MM.1S (cell line): ENCODE results near the gene PPP1R16B.
A peak's percentile ranks its signal among the peaks of the same experiment; 100 is the strongest.

ENCODE experiments used
- DNase-seq: peaks from one replicate; pipeline ENCODE4 v3.0.0-alpha.2; 2015
- H2AFZ ChIP-seq: fragments of 300-600 bp; sonication (generic); 2 replicates; pipeline ENCODE4 v1.6.0; 2016; ENCODE audit warnings: antibody characterized with exemption, low read length
- H3F3A ChIP-seq: fragments of 300-600 bp; sonication (generic); 2 replicates; pipeline ENCODE4 v1.6.1; 2016; ENCODE audit warnings: mild to moderate bottlenecking, antibody characterized with exemption, low read length, moderate library complexity, mixed read lengths; ENCODE audit not compliant: insufficient read depth
- H3K27ac ChIP-seq: fragments of 300-600 bp; sonication (generic); 2 replicates; pipeline ENCODE4 v1.5.1; 2016; ENCODE audit warnings: mild to moderate bottlenecking, low read length
- H3K27me3 ChIP-seq: fragments of 300-600 bp; sonication (generic); replicated peaks from 2 replicates; pipeline ENCODE4 v1.6.0; 2016; ENCODE audit warnings: low read length; ENCODE audit not compliant: insufficient read depth
- H3K36me3 ChIP-seq: fragments of 300-600 bp; sonication (generic); replicated peaks from 2 replicates; pipeline ENCODE4 v1.6.1; 2016; ENCODE audit warnings: mild to moderate bottlenecking, low read length, mixed read lengths; ENCODE audit not compliant: insufficient read depth
- H3K4me1 ChIP-seq: fragments of 300-600 bp; sonication (generic); 2 replicates; pipeline ENCODE4 v1.6.1; 2016; ENCODE audit warnings: low read length, mixed read lengths
- H3K4me2 ChIP-seq: fragments of 300-600 bp; sonication (generic); 2 replicates; pipeline ENCODE4 v1.6.0; 2016; ENCODE audit warnings: low read depth, low read length
- H3K4me3 ChIP-seq: fragments of 300-600 bp; sonication (generic); 2 replicates; pipeline ENCODE4 v1.5.1; 2016; ENCODE audit warnings: low read length, mixed read lengths
- H3K79me2 ChIP-seq: fragments of 300-600 bp; sonication (generic); 2 replicates; pipeline ENCODE4 v1.6.1; 2016; ENCODE audit warnings: mixed run types, low read length, mixed read lengths
- H3K9ac ChIP-seq: fragments of 300-600 bp; sonication (generic); 2 replicates; pipeline ENCODE4 v1.6.1; 2016; ENCODE audit warnings: low read length, mixed read lengths
- H3K9me2 ChIP-seq: fragments of 300-600 bp; sonication (generic); replicated peaks from 2 replicates; pipeline ENCODE4 v1.6.1; 2016; ENCODE audit warnings: mild to moderate bottlenecking, low read length, mixed read lengths; ENCODE audit not compliant: insufficient read depth
- H3K9me3 ChIP-seq: fragments of 300-600 bp; sonication (generic); replicated peaks from 2 replicates; pipeline ENCODE4 v1.6.1; 2016; ENCODE audit warnings: mild to moderate bottlenecking, low read length, mixed read lengths; ENCODE audit not compliant: insufficient read depth
- H4K20me1 ChIP-seq: fragments of 300-600 bp; sonication (generic); 2 replicates; pipeline ENCODE4 v1.6.1; 2016; ENCODE audit warnings: mild to moderate bottlenecking, low read length, moderate library complexity, mixed read lengths; ENCODE audit not compliant: insufficient read depth
- EZH2 ChIP-seq: fragments of 300-600 bp; sonication (generic); optimal IDR thresholded peaks from 2 replicates; pipeline ENCODE3; 2017; ENCODE audit warnings: low read depth, mild to moderate bottlenecking, antibody characterized with exemption, low read length, mixed read lengths
- EZH2phosphoT487 ChIP-seq: fragments of 300-600 bp; sonication (generic); IDR thresholded peaks from 2 replicates; pipeline ENCODE4 v1.6.1; 2018; ENCODE audit warnings: antibody characterized with exemption, low read length
- TF ChIP-seq, protein P1 (sequence below): fragments of 300-600 bp; sonication (generic); IDR thresholded peaks from 2 replicates; pipeline ENCODE4 v1.5.1; 2016; ENCODE audit warnings: antibody characterized with exemption, low read length, mixed read lengths

PPP1R16B gene

GRCh38 chr20:38800882-38801281 lies 4.6 kb upstream of the PPP1R16B start:
- Histone ChIP-seq H3K36me3 (no peaks in the 10 kb centered on the region), H3K27me3 (no peaks in the 10 kb centered on the region), H3K79me2 (peaks cover 9% of the 10 kb centered on the region), H3K4me1 (peaks cover 9% of the 10 kb centered on the region), H3K9me2 (no peaks in the 10 kb centered on the region), H3K27ac (no peak overlapping the region), H3K4me3 (no peak overlapping the region), H3K9ac (no peak overlapping the region), H3K9me3 (no peaks in the 10 kb centered on the region), H2AFZ (no peak overlapping the region), H4K20me1 (no peaks in the 10 kb centered on the region), H3K4me2 (no peak overlapping the region), H3F3A (peaks cover 10% of the 10 kb centered on the region; the same call in 1 of the 2 replicates)
- TF ChIP-seq EZH2 = no peak
- TF ChIP-seq, protein P1, sequence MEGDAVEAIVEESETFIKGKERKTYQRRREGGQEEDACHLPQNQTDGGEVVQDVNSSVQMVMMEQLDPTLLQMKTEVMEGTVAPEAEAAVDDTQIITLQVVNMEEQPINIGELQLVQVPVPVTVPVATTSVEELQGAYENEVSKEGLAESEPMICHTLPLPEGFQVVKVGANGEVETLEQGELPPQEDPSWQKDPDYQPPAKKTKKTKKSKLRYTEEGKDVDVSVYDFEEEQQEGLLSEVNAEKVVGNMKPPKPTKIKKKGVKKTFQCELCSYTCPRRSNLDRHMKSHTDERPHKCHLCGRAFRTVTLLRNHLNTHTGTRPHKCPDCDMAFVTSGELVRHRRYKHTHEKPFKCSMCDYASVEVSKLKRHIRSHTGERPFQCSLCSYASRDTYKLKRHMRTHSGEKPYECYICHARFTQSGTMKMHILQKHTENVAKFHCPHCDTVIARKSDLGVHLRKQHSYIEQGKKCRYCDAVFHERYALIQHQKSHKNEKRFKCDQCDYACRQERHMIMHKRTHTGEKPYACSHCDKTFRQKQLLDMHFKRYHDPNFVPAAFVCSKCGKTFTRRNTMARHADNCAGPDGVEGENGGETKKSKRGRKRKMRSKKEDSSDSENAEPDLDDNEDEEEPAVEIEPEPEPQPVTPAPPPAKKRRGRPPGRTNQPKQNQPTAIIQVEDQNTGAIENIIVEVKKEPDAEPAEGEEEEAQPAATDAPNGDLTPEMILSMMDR = no peak
- no peak for TF ChIP-seq EZH2phosphoT487
- no peak for DNase-seq

- Histone ChIP-seq H3K4me2 (no peak overlapping the region), H3K9me2 (no peaks in the 10 kb centered on the region), H3K27me3 (no peaks in the 10 kb centered on the region), H3K4me1 (peaks cover 26% of the 10 kb centered on the region), H3K9ac (no peak overlapping the region), H3K4me3 (no peak overlapping the region), H4K20me1 (no peaks in the 10 kb centered on the region), H3K36me3 (no peaks in the 10 kb centered on the region), H2AFZ (no peak overlapping the region), H3K9me3 (no peaks in the 10 kb centered on the region), H3K79me2 (peaks cover 42% of the 10 kb centered on the region), H3K27ac (peak overlapping the region; percentile 54; the same call in 1 of the 2 replicates), H3F3A (peaks cover 10% of the 10 kb centered on the region)
- TF ChIP-seq EZH2 (no peak), EZH2phosphoT487 (no peak)
- TF ChIP-seq, protein P1 = no peak
- no peak for DNase-seq
Observed at GRCh38 chr20:38804221-38804620, 1.3 kb upstream of the PPP1R16B start.

- no peak for TF ChIP-seq EZH2phosphoT487
- H3K27me3 ChIP-seq = no peaks in the 10 kb centered on the region
- peaks cover under 1% of the 10 kb centered on the region; the same call in 1 of the 2 replicates for H3K36me3 ChIP-seq
- DNase-seq = peak; percentile 16
- H3K9me3 ChIP-seq = no peaks in the 10 kb centered on the region
- H3K4me3 ChIP-seq = peak overlapping the region; percentile 96
- peak overlapping the region; percentile 54; the same call in 1 of the 2 replicates for H3K27ac ChIP-seq
- H3K4me2 ChIP-seq = peak overlapping the region; percentile 74
- H3K9me2 ChIP-seq = no peaks in the 10 kb centered on the region
- peak overlapping the region; percentile 69 for H2AFZ ChIP-seq
- H3K9ac ChIP-seq = peak overlapping the region; percentile 90
- peaks cover 28% of the 10 kb centered on the region for H3K4me1 ChIP-seq
- H3K79me2 ChIP-seq = peaks cover 49% of the 10 kb centered on the region
- H3F3A ChIP-seq = peaks cover 10% of the 10 kb centered on the region
- H4K20me1 ChIP-seq = no peaks in the 10 kb centered on the region
Observed at GRCh38 chr20:38804682-38805501, 605 bp upstream of the PPP1R16B start.
